ENCODE measurements around the gene OTOP3.

DNA sequence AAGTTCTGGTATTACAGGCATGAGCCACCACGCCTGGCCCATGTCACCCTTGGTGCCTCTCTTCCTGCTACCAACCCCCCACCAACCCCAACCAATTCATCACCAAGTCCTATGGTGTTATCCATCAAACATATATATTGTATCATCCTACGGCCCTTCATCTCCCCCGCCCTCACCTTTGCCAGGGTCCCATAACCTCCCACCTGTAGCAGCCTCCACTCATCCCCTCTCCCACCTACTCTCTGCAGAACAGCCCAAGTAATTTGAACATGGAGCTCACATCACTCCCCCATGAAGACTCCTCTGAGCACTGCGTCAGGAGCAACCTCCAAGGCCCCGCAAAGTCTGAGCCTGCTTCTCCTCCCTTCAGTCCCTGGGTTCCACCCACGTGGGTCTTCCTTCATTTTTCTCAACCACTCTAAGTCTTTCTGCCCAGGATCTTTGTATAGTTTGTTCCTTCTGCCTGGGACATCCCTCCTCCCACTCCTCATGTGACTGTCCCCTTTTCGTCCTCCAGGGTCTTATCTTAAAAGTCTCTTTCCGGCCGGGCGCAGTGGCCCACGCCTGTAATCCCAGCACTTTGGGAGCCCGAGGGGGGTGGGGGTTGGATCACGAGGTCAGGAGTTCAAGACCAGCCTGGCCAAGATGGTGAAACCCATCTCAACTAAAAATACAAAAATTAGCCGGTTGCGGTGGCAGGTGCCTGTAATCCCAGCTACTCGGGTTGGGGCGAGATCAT lies 43.9 kb downstream of the OTOP3 start:
- TF ChIP-seq CTCF (conservative IDR thresholded peaks at IDR 0.05; ENCODE audit: low read depth in 2 of 2) (no peak), EZH2 (IDR thresholded peaks at IDR 0.05; ENCODE audit: low read depth, unreplicated experiment) (no peak), POLR2AphosphoS5 (IDR thresholded peaks at IDR 0.05; ENCODE audit: low read depth) (no peak), CREB1 (CRISPR knock-in tag; IDR thresholded peaks at IDR 0.05; ENCODE audit: low read depth) (no peak), EZH2phosphoT487 (IDR thresholded peaks at IDR 0.05; ENCODE audit: unreplicated experiment) (no peak), ZNF331 (CRISPR knock-in tag; IDR thresholded peaks at IDR 0.05; ENCODE audit: low read depth) (no peak), STAT1 (IDR thresholded peaks at IDR 0.05; ENCODE audit: unreplicated experiment) (no peak), JUNB (IDR thresholded peaks at IDR 0.05; ENCODE audit: unreplicated experiment) (no peak), ZNF114 (CRISPR knock-in tag; IDR thresholded peaks at IDR 0.05) (no peak), NANOG (IDR thresholded peaks at IDR 0.05; ENCODE audit: borderline replicate concordance) (no peak), ZNF462 (CRISPR knock-in tag; IDR thresholded peaks at IDR 0.05) (no peak)
- TF ChIP-seq, protein P1, sequence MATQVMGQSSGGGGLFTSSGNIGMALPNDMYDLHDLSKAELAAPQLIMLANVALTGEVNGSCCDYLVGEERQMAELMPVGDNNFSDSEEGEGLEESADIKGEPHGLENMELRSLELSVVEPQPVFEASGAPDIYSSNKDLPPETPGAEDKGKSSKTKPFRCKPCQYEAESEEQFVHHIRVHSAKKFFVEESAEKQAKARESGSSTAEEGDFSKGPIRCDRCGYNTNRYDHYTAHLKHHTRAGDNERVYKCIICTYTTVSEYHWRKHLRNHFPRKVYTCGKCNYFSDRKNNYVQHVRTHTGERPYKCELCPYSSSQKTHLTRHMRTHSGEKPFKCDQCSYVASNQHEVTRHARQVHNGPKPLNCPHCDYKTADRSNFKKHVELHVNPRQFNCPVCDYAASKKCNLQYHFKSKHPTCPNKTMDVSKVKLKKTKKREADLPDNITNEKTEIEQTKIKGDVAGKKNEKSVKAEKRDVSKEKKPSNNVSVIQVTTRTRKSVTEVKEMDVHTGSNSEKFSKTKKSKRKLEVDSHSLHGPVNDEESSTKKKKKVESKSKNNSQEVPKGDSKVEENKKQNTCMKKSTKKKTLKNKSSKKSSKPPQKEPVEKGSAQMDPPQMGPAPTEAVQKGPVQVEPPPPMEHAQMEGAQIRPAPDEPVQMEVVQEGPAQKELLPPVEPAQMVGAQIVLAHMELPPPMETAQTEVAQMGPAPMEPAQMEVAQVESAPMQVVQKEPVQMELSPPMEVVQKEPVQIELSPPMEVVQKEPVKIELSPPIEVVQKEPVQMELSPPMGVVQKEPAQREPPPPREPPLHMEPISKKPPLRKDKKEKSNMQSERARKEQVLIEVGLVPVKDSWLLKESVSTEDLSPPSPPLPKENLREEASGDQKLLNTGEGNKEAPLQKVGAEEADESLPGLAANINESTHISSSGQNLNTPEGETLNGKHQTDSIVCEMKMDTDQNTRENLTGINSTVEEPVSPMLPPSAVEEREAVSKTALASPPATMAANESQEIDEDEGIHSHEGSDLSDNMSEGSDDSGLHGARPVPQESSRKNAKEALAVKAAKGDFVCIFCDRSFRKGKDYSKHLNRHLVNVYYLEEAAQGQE (IDR thresholded peaks at IDR 0.05; ENCODE audit: unreplicated experiment), result no peak
- TF ChIP-seq, protein P2, sequence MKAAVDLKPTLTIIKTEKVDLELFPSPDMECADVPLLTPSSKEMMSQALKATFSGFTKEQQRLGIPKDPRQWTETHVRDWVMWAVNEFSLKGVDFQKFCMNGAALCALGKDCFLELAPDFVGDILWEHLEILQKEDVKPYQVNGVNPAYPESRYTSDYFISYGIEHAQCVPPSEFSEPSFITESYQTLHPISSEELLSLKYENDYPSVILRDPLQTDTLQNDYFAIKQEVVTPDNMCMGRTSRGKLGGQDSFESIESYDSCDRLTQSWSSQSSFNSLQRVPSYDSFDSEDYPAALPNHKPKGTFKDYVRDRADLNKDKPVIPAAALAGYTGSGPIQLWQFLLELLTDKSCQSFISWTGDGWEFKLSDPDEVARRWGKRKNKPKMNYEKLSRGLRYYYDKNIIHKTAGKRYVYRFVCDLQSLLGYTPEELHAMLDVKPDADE (IDR thresholded peaks at IDR 0.05), result no peak

Measured in GM23338 (cell line).